Right lobe of liver (tissue), 6 donors: Measurements from ENCODE around the gene CACNB1. TPM values are rescaled to one million over a fixed set of nuclear protein-coding genes. Genes with fewer than 3 reads are reported as not detected.
A peak's percentile ranks its signal among the peaks of the same experiment; 100 is the strongest.

Source experiments
- ATAC-seq, 4 donors: fragments of 200-7000 bp; cut with Tn5 transposase; one replicate each; pipeline ENCODE4 v1.9.1; 2020; ENCODE audit warnings: mild to moderate bottlenecking in 4 of 4, moderate library complexity in 4 of 4
- DNase-seq, 3 donors: peaks; one replicate each; pipeline ENCODE4 v3.0.0-alpha.2; 2020
- H3K27ac ChIP-seq, 3 donors: fragments of 200-600 bp; one replicate each; pipeline ENCODE4 v1.8.0; 2022
- H3K27me3 ChIP-seq, 2 donors: fragments of 200-600 bp; one replicate each; pipeline ENCODE4 v1.8.0; 2022
- H3K36me3 ChIP-seq, 4 donors: fragments of 200-600 bp; sonication (generic) in 1 of 4; one replicate each; pipeline versions ENCODE4 v1.5.1 to v1.8.0; 2017 to 2022; ENCODE audit warnings: control low read depth in 1 of 4
- H3K4me1 ChIP-seq, 4 donors: fragments of 200-600 bp; sonication (generic) in 1 of 4; one replicate each; pipeline versions ENCODE4 v1.5.1 to v1.8.0; 2017 to 2022; ENCODE audit warnings: control low read depth in 1 of 4
- H3K4me3 ChIP-seq, 3 donors: fragments of 200-600 bp; one replicate each; pipeline ENCODE4 v1.8.0; 2022
- H3K9me3 ChIP-seq, 4 donors: fragments of 200-600 bp; sonication (generic) in 1 of 4; one replicate each; pipeline versions ENCODE4 v1.5.1 to v1.8.0; 2017 to 2022; ENCODE audit warnings: control low read depth in 1 of 4
- CTCF ChIP-seq, 4 donors: fragments of 200-600 bp in 3 of 4; fragments of 450-650 bp in 1 of 4; IDR thresholded peaks; one replicate each; pipeline versions ENCODE4 v1.5.1 to v1.8.0; 2016 to 2022; ENCODE audit warnings: antibody characterized with exemption in 4 of 4, mild to moderate bottlenecking in 2 of 4
- POLR2A ChIP-seq: fragments of 450-650 bp; IDR thresholded peaks from one replicate; pipeline ENCODE4 v1.6.1; 2017; ENCODE audit warnings: antibody characterized with exemption, mild to moderate bottlenecking
- WGBS: methylation state at CpG from one replicate; pipeline ENCODE4 v1.1.6; 2018; ENCODE audit warnings: low coverage, low lambda C conversion rate; ENCODE audit not compliant: insufficient coverage; ENCODE audit errors: missing lambda C conversion rate; 5-methylcytosine and 5-hydroxymethylcytosine counted together
- intact Hi-C, 2 donors: fragments of 100-400 bp; cut with DNase I; formaldehyde crosslinking; loops; one replicate each; pipeline versions ENCODE4 v1.11.2 to v1.14.1; 2022
- total RNA-seq, 6 experiments: library from RNA; depleted of rRNA in 2 of 6; stranded (reverse); fragments of >200 nt in 2 of 6; fragmentation: NEBNext Ultra II Directional in 3 of 6; extraction: Animal tissue kit (Norgen Biotek cat#: 25700) in 3 of 6; gene quantifications; one replicate each; pipeline versions ENCODE4 v1.1.0 to v1.2.4, GENCODE V29; 2016 to 2023
- donor health status: DM: no; HTN: yes; CAD: no.
- donor health status: DM: no; HTN: no; CAD: no.
- donor health status: DM: no; HTN: no; CAD: no.
- donor health status: DM: no; HTN: yes; CAD: no.
- donor health status: DM: no; HTN: yes; CAD: no.

CACNB1 gene
- total RNA-seq, 6 experiments from 2014 or later = 0.18 to 1.3 (median 0.27) TPM; not detected in 1

GRCh38 chr17:39243155-39243554 is 45.7 kb upstream of the CACNB1 start:
- Histone ChIP-seq H3K36me3 (no peaks in the 10 kb centered on the region), H3K9me3 (no peaks in the 10 kb centered on the region), H3K4me1 (peaks cover 0 to 5% (median 0%) of the 10 kb centered on the region in 4 donors), H3K27me3 (no peaks in the 10 kb centered on the region), H3K27ac (no peak overlapping the region), H3K4me3 (no peak overlapping the region)
- ATAC-seq (no peak), DNase-seq (no peak)
- TF ChIP-seq CTCF (IDR thresholded peaks at IDR 0.05) (no peak), POLR2A (no peak)
- 67% methylated on average over 1 of the region's 8 CpGs for WGBS
- intact Hi-C loops = loop anchor here in 1 of 2 donors (5.0 kb wide), 1 partner anchor 36 kb away; no protein-coding TSS in a partner anchor

- TF ChIP-seq CTCF (IDR thresholded peaks at IDR 0.05) = no peak
- TF ChIP-seq POLR2A = no peak
- WGBS = 74% methylated on average over 4 of the region's 5 CpGs
- no peak overlapping the region for H3K4me3 ChIP-seq
- intact Hi-C loops = loop anchor here in 1 of 2 donors (5.0 kb wide), 1 partner anchor 33 kb away; no protein-coding TSS in a partner anchor
- ATAC-seq (no peak), DNase-seq (no peak)
- peaks cover 0 to 6% (median 0%) of the 10 kb centered on the region in 4 donors for H3K4me1 ChIP-seq
- no peaks in the 10 kb centered on the region for H3K9me3 ChIP-seq
- H3K27ac ChIP-seq = no peak overlapping the region
- no peaks in the 10 kb centered on the region for H3K36me3 ChIP-seq
- no peaks in the 10 kb centered on the region for H3K27me3 ChIP-seq
Observed at GRCh38 chr17:39240631-39241030, 43.2 kb upstream of the CACNB1 start.

- H3K27ac ChIP-seq = no peak overlapping the region
- no peaks in the 10 kb centered on the region for H3K9me3 ChIP-seq
- no peak for TF ChIP-seq POLR2A
- TF ChIP-seq CTCF (IDR thresholded peaks at IDR 0.05) = peak; percentile 37 to 47 (median 40)
- no peaks in the 10 kb centered on the region for H3K27me3 ChIP-seq
- ATAC-seq (peak; percentile 53 to 57 (median 55)), DNase-seq (peak in 1 of 3 donors; percentile 42)
- intact Hi-C loops = loop anchor here in 1 of 2 donors (5.0 kb wide), 1 partner anchor 32 kb away; no protein-coding TSS in a partner anchor
- WGBS = 36% methylated on average over 9 of the region's 16 CpGs
- no peaks in the 10 kb centered on the region for H3K36me3 ChIP-seq
- peaks cover 0 to 6% (median 0%) of the 10 kb centered on the region in 4 donors for H3K4me1 ChIP-seq
- no peak overlapping the region for H3K4me3 ChIP-seq
Observed at GRCh38 chr17:39239640-39240314, 42.3 kb upstream of the CACNB1 start.

- intact Hi-C loops = no loop called here
- WGBS = 7% methylated on average over 6 of the region's 15 CpGs
- H3K4me3 ChIP-seq = no peak overlapping the region
Observed at GRCh38 chr17:39238311-39238972, 41.0 kb upstream of the CACNB1 start.

More at GRCh38 chr17:39238311-39238972, 41.0 kb upstream of the CACNB1 start:
- H3K4me1 ChIP-seq = peaks cover 0 to 6% (median 0%) of the 10 kb centered on the region in 4 donors
- H3K27ac ChIP-seq = no peak overlapping the region
- DNase-seq (peak; percentile 58 to 71 (median 69)), ATAC-seq (peak; percentile 55 to 85 (median 73))
- H3K9me3 ChIP-seq = no peaks in the 10 kb centered on the region
- no peaks in the 10 kb centered on the region for H3K27me3 ChIP-seq
- TF ChIP-seq POLR2A = no peak
- no peak for TF ChIP-seq CTCF (IDR thresholded peaks at IDR 0.05)
- no peaks in the 10 kb centered on the region for H3K36me3 ChIP-seq
